ENCODE results near the gene SASH3.

DNA sequence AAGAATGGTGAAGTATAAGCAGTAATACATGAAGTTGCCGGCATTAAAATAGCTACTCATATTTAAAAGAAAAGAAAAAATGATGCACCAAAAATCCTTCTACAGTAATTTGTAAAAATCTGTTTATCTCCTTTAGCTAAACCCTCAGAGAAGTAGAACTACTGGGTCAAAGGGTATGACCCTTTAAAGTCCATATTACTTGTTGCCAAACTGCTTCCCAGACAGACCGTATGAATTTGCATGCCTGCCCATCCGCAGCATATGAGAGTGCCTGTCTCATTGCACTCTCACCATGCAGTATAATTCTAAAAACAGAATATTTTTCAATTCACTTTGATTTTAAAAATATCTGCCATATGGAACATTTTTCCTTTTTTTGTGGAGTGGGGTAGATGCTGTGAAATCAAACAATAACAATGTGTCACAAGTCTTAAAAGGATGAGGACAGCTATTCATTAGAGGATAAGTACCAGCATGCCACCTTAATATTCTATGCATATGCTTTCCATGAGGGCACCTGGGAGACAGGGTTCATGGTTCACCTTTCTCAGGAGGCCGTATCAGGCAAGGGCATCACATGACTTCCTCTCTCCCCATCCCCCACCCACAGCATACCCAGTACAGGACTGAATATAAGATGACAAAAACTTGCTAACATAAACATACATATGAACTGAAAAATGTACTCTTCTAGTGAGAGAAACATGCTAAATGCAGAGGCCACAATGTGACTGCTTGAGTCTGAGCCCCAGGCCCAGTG is 46.2 kb downstream of the SASH3 start:
- TF ChIP-seq POLR2A (IDR thresholded peaks at IDR 0.05) (no peak), CTCF (IDR thresholded peaks at IDR 0.05) (no peak)
